GM12878 (cell line): ENCODE measurements around the gene SAMD9. TPM values are rescaled to one million over a fixed set of nuclear protein-coding genes. Genes with fewer than 3 reads are reported as not detected.

Source experiments
- ATAC-seq: fragments of 200-7000 bp; cut with Tn5 transposase; 3 replicates; pipeline ENCODE4 v1.9.1; 2020; ENCODE audit warnings: mild to moderate bottlenecking, moderate library complexity
- BruUV-seq: library from RNA; stranded (reverse); fragments of 400-500 nt; replicated peaks from 2 replicates; lab custom pipeline; 2021; lab: Mats Ljungman, UMichigan
- CTCF ChIA-PET: fragments of 300-600 bp; sonication (Branson Sonifier 250); formaldehyde crosslinking; extraction: SDS; loops from one replicate; lab custom pipeline; 2021; ENCODE audit warnings: inconsistent platforms; lab: Yijun Ruan, JAX
- POLR2A ChIA-PET: fragments of 350-600 bp; formaldehyde crosslinking; extraction: SDS; loops from one replicate; lab custom pipeline; 2021; ENCODE audit warnings: inconsistent platforms; lab: Charles Lee
- RAD21 ChIA-PET: fragments of 300-600 bp; sonication (Branson Sonifier 250); formaldehyde crosslinking; loops from one replicate; lab custom pipeline; 2023; ENCODE audit warnings: antibody characterized with exemption; ENCODE audit not compliant: unreplicated experiment; lab: Charles Lee
- SMC1A ChIA-PET: fragments of 300-600 bp; sonication (Branson Sonifier 250); formaldehyde crosslinking; loops from one replicate; lab custom pipeline; 2023; ENCODE audit not compliant: unreplicated experiment, uncharacterized antibody; lab: Charles Lee
- DNase-seq: peaks from one replicate; pipeline ENCODE4 v3.0.0-alpha.2; 2011; ENCODE audit warnings: low read depth, low spot score
- FAIRE-seq: peaks from 3 replicates; lab custom pipeline; 2011; peaks lifted over from hg19 to GRCh38; lab: Jason Lieb, UNC
- H2AFZ ChIP-seq: 2 replicates; pipeline ENCODE4 v1.6.0; 2011; ENCODE audit warnings: low read depth, low read length, control low read depth; ENCODE audit not compliant: control insufficient read depth
- H3K27ac ChIP-seq: 2 replicates; pipeline ENCODE4 v1.5.1; 2011; ENCODE audit warnings: control low read depth; ENCODE audit not compliant: control insufficient read depth, insufficient read depth
- H3K27me3 ChIP-seq, 2 experiments: replicated peaks in 1 of 2; 2 replicates each; pipeline versions ENCODE4 v1.6.0 to v1.6.1; 2011; ENCODE audit warnings: low read length in 1 of 2; ENCODE audit not compliant: control insufficient read depth in 2 of 2, insufficient read depth in 2 of 2
- H3K36me3 ChIP-seq, 2 experiments: 2 replicates each; pipeline ENCODE4 v1.5.1; 2011; ENCODE audit warnings: low read length in 1 of 2; ENCODE audit not compliant: control insufficient read depth in 2 of 2, insufficient read depth in 2 of 2
- H3K4me1 ChIP-seq: 2 replicates; pipeline ENCODE4 v1.6.1; 2011; ENCODE audit warnings: mild to moderate bottlenecking, low read length, moderate library complexity, mixed read lengths; ENCODE audit not compliant: control insufficient read depth, insufficient read depth
- H3K4me2 ChIP-seq: 2 replicates; pipeline ENCODE4 v1.6.0; 2011; ENCODE audit warnings: control low read depth; ENCODE audit not compliant: control insufficient read depth, insufficient read depth
- H3K4me3 ChIP-seq: fragments of 200-600 bp; sonication (generic); 2 replicates; pipeline ENCODE4 v1.5.1; 2016
- H3K79me2 ChIP-seq: 2 replicates; pipeline ENCODE4 v1.6.0; 2011; ENCODE audit warnings: low read length; ENCODE audit not compliant: control insufficient read depth, insufficient read depth
- H3K9ac ChIP-seq: 2 replicates; pipeline ENCODE4 v1.8.0; 2011; ENCODE audit warnings: low read length, control low read depth, mixed read lengths; ENCODE audit not compliant: control insufficient read depth, insufficient read depth
- H3K9me3 ChIP-seq: replicated peaks from 3 replicates; pipeline ENCODE4 v1.5.1; 2011; ENCODE audit warnings: mild to moderate bottlenecking, low read length; ENCODE audit not compliant: control insufficient read depth, insufficient read depth
- H4K20me1 ChIP-seq: 2 replicates; pipeline ENCODE4 v1.6.0; 2011; ENCODE audit not compliant: control insufficient read depth, insufficient read depth
- CBFB ChIP-seq: IDR thresholded peaks from 2 replicates; pipeline ENCODE4 v1.6.1; 2016; ENCODE audit warnings: antibody characterized with exemption, low read depth
- CTCF ChIP-seq, 3 experiments: IDR thresholded peaks in 2 of 3; conservative IDR thresholded peaks in 1 of 3; 2 replicates each; pipeline ENCODE4 v1.5.1; 2011; ENCODE audit warnings: low read depth in 3 of 3, low read length in 3 of 3, mild to moderate bottlenecking in 3 of 3, control low read depth in 2 of 3, moderate library complexity in 2 of 3, inconsistent platforms in 1 of 3, mixed read lengths in 1 of 3; ENCODE audit not compliant: control insufficient read depth in 2 of 3, insufficient read depth in 1 of 3; ENCODE audit errors: extremely low read depth in 1 of 3
- E2F8 ChIP-seq: fragments of 450-650 bp; IDR thresholded peaks from 2 replicates; pipeline ENCODE4 v1.6.1; 2018; ENCODE audit warnings: mild to moderate bottlenecking, low read depth, moderate library complexity; ENCODE audit not compliant: partially characterized antibody
- GATAD2B ChIP-seq: fragments of 450-650 bp; conservative IDR thresholded peaks from 2 replicates; pipeline ENCODE4 v1.6.1; 2017; ENCODE audit warnings: low read depth, mild to moderate bottlenecking, moderate library complexity
- HDAC2 ChIP-seq: fragments of 200-600 bp; sonication (generic); IDR thresholded peaks from 2 replicates; pipeline ENCODE4 v1.6.1; 2017
- IRF4 ChIP-seq: IDR thresholded peaks from 2 replicates; pipeline ENCODE4 v1.6.1; 2011; ENCODE audit warnings: low read depth, low read length
- KAT2A ChIP-seq: conservative IDR thresholded peaks from 2 replicates; pipeline ENCODE4 v1.6.1; 2011; ENCODE audit warnings: low read depth, low read length; ENCODE audit not compliant: control insufficient read depth
- MEF2B ChIP-seq: fragments of 450-650 bp; IDR thresholded peaks from 2 replicates; pipeline ENCODE4 v1.6.1; 2018; ENCODE audit warnings: mild to moderate bottlenecking, moderate library complexity; ENCODE audit not compliant: partially characterized antibody, poor library complexity, severe bottlenecking
- MXI1 ChIP-seq: fragments of 150-350 bp; IDR thresholded peaks from 2 replicates; pipeline ENCODE4 v1.6.1; 2011; ENCODE audit warnings: low read depth, mild to moderate bottlenecking, inconsistent platforms, low read length, improper control_type of control experiment
- SMARCA5 ChIP-seq: fragments of 450-650 bp; IDR thresholded peaks from 2 replicates; pipeline ENCODE4 v1.6.1; 2017; ENCODE audit warnings: mild to moderate bottlenecking
- SUPT20H ChIP-seq: IDR thresholded peaks from 2 replicates; pipeline ENCODE4 v1.6.1; 2011; ENCODE audit warnings: low read depth, mild to moderate bottlenecking, low read length, moderate library complexity, borderline replicate concordance; ENCODE audit not compliant: control insufficient read depth
- SUZ12 ChIP-seq: fragments of 200-600 bp; sonication (generic); IDR thresholded peaks from one replicate; pipeline ENCODE4 v1.6.1; 2018; ENCODE audit warnings: antibody characterized with exemption, mild to moderate bottlenecking; ENCODE audit not compliant: unreplicated experiment
- TAF1 ChIP-seq: IDR thresholded peaks from 2 replicates; pipeline ENCODE4 v1.6.1; 2011; ENCODE audit warnings: mild to moderate bottlenecking, low read depth, low read length, borderline replicate concordance
- WGBS: methylation state at CpG from one replicate; pipeline ENCODE4 v1.1.6; 2016; ENCODE audit warnings: low lambda C conversion rate; ENCODE audit not compliant: insufficient replicate concordance, insufficient coverage; ENCODE audit errors: missing lambda C conversion rate; 5-methylcytosine and 5-hydroxymethylcytosine counted together
- in situ Hi-C: fragments of 300-500 bp; cut with MboI; formaldehyde crosslinking; loops from 9 replicates; pipeline ENCODE4 v1.14.3; 2018; ENCODE audit warnings: mixed read lengths
- intact Hi-C: fragments of 100-400 bp; cut with micrococcal nuclease; formaldehyde crosslinking; loops from one replicate; pipeline ENCODE4 v1.14.2; 2022; ENCODE audit not compliant: unreplicated experiment
- polyA plus RNA-seq, 11 experiments: library from polyadenylated mRNA; depleted of rRNA in 4 of 11; unstranded in 6 of 11; stranded (reverse) in 5 of 11; fragments of >200 nt; fragmentation: Nextera tagmentation in 4 of 11; fragmentation: Illumina TruSeq in 1 of 11; extraction: Ambion mirVana in 4 of 11; extraction: Trizol in 1 of 11; gene quantifications; 1 replicate in 1 of 11; 2 replicates in 10 of 11; pipeline versions ENCODE4 v1.2.1 to v1.2.3, GENCODE V29; 2011 to 2016; ENCODE audit warnings: inconsistent platforms in 2 of 11, missing spikeins in 2 of 11, low read depth in 1 of 11
- total RNA-seq, 4 experiments: library from RNA; depleted of rRNA in 3 of 4; stranded (reverse); fragments of >200 nt in 3 of 4; fragmentation: Illumina TruSeq in 1 of 4; extraction: Trizol in 1 of 4; gene quantifications; 2 replicates each; pipeline versions ENCODE4 v1.2.1 to v1.2.3, GENCODE V29; 2013 to 2021
- TF ChIP-seq, protein P1 (sequence below): IDR thresholded peaks from 2 replicates; pipeline ENCODE4 v1.6.1; 2012; ENCODE audit warnings: low read depth, low read length, improper control_type of control experiment
- TF ChIP-seq, protein P2 (sequence below): fragments of 450-650 bp; IDR thresholded peaks from 2 replicates; pipeline ENCODE4 v1.6.1; 2017; ENCODE audit warnings: mild to moderate bottlenecking, low read depth, inconsistent platforms; ENCODE audit not compliant: poor library complexity, severe bottlenecking

The SAMD9 gene
- total and polyA plus RNA-seq, 10 of the 15 experiments (the other 5 are each of a cell fraction or from before 2014, with no cell fraction given): 6.4 to 37.1 (median 15.1) TPM

- no peaks in the 10 kb centered on the region for H4K20me1 ChIP-seq
- H3K79me2 ChIP-seq: no peaks in the 10 kb centered on the region
- no TSS peak for BruUV-seq
- WGBS: 3% methylated on average over 5 of the region's 5 CpGs
- ChIA-PET RAD21 (interaction anchor here (0.9 kb wide), 1 partner anchor 8 kb away, joined by 3 read pairs; no protein-coding TSS in a partner anchor), CTCF (interaction anchor here (0.8 to 1.3 kb wide), 3 partner anchors 172 to 436 kb away, joined by 3 to 6 read pairs (median 4); no protein-coding TSS in a partner anchor), SMC1A (interaction anchor here (0.6 to 3.1 kb wide), 6 partner anchors 42 to 632 kb away, joined by 3 to 10 read pairs (median 3); partner anchors contain the start of gene HEPACAM2), POLR2A (no interaction called here)
- H3K9me3 ChIP-seq: no peaks in the 10 kb centered on the region
- ATAC-seq: peak; percentile 83
- no peaks in the 10 kb centered on the region for H3K4me1 ChIP-seq
- no peak overlapping the region; the same call in 1 of the 2 replicates for H2AFZ ChIP-seq
- no peaks in the 10 kb centered on the region for H3K27me3 ChIP-seq
- no peak overlapping the region for H3K27ac ChIP-seq
- no peak overlapping the region for H3K4me3 ChIP-seq
- DNase-seq: no peak
- peak; percentile 88 for FAIRE-seq
- intact Hi-C loops (loop anchor here (1.0 to 10.0 kb wide), 6 partner anchors 175 to 631 kb away; no protein-coding TSS in a partner anchor), in situ Hi-C loops (loop anchor here (10.0 kb wide), 3 partner anchors 221 to 631 kb away; partner anchors contain the start of gene CDK6)
- no peak overlapping the region for H3K9ac ChIP-seq
- no peak overlapping the region for H3K4me2 ChIP-seq
- no peaks in the 10 kb centered on the region for H3K36me3 ChIP-seq
- no peak for TF ChIP-seq TAF1
- TF ChIP-seq, protein P1, sequence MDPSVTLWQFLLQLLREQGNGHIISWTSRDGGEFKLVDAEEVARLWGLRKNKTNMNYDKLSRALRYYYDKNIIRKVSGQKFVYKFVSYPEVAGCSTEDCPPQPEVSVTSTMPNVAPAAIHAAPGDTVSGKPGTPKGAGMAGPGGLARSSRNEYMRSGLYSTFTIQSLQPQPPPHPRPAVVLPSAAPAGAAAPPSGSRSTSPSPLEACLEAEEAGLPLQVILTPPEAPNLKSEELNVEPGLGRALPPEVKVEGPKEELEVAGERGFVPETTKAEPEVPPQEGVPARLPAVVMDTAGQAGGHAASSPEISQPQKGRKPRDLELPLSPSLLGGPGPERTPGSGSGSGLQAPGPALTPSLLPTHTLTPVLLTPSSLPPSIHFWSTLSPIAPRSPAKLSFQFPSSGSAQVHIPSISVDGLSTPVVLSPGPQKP: no peak
- no peak for TF ChIP-seq SUPT20H
- TF ChIP-seq SMARCA5: no peak; the same call in 1 of the 2 replicates
- peak; percentile 16 for TF ChIP-seq MEF2B
- peak; percentile 39 to 73 (median 57); a peak in 5 of 6 replicates for TF ChIP-seq CTCF (IDR thresholded peaks at IDR 0.05 in 2 of 3, conservative IDR thresholded peaks at IDR 0.05 in 1 of 3; ENCODE audit: control insufficient read depth in 2 of 3, extremely low read depth in 1 of 3, insufficient read depth in 1 of 3, low read depth in 3 of 3, low read length in 3 of 3)
- TF ChIP-seq, protein P2, sequence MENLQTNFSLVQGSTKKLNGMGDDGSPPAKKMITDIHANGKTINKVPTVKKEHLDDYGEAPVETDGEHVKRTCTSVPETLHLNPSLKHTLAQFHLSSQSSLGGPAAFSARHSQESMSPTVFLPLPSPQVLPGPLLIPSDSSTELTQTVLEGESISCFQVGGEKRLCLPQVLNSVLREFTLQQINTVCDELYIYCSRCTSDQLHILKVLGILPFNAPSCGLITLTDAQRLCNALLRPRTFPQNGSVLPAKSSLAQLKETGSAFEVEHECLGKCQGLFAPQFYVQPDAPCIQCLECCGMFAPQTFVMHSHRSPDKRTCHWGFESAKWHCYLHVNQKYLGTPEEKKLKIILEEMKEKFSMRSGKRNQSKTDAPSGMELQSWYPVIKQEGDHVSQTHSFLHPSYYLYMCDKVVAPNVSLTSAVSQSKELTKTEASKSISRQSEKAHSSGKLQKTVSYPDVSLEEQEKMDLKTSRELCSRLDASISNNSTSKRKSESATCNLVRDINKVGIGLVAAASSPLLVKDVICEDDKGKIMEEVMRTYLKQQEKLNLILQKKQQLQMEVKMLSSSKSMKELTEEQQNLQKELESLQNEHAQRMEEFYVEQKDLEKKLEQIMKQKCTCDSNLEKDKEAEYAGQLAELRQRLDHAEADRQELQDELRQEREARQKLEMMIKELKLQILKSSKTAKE: peak; percentile 66
- TF ChIP-seq E2F8: no peak
- TF ChIP-seq GATAD2B: no peak
- no peak for TF ChIP-seq IRF4
- no peak for TF ChIP-seq SUZ12
- TF ChIP-seq MXI1: no peak
- no peak for TF ChIP-seq HDAC2
- no peak for TF ChIP-seq CBFB
- TF ChIP-seq KAT2A: no peak
Measured at GRCh38 chr7:93055543-93056107, 62.2 kb downstream of the SAMD9 start.
